Measurements from ENCODE around the gene FAM167B. TPM values are rescaled to one million over a fixed set of nuclear protein-coding genes. Genes with fewer than 3 reads are reported as not detected.

The FAM167B gene
- total RNA-seq, 3 donors from 2014 or later, result 0.25 TPM; not detected in 2

GRCh38 chr1:32216566-32216965 is 30.5 kb upstream of the FAM167B start:
- H3K4me3 Mint-ChIP-seq, result no peak overlapping the region
- peaks cover 26% of the 10 kb centered on the region for H3K4me1 Mint-ChIP-seq (ENCODE audit: low read depth)
- DNase-seq (no peak), ATAC-seq (no peak)
- H3K9me3 Mint-ChIP-seq, result no peaks in the 10 kb centered on the region
- no peaks in the 10 kb centered on the region for H3K27me3 Mint-ChIP-seq (ENCODE audit: low read depth)
- H3K36me3 Mint-ChIP-seq (ENCODE audit: insufficient read depth), result no peaks in the 10 kb centered on the region

DNA sequence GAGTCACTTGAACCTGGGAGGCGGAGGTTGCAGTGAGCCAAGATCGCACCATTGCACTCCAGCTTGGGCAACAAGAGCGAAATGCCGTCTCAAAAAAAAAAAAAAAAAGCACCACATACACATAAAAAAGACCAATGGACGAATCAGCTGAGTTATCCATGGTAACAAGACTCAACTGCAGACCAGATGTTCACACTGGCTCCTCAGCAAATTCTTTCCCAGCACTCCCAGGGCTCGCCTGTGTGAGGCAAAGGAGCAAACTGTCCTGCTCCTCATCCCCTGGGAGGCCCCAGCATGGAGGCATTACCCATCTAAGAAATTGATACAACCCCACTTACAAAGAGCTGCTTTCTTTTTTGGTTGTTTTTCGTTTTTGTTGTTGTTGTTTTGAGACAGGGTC is 28.0 kb upstream of the FAM167B start:
- ATAC-seq (no peak), DNase-seq (no peak)
- H3K9me3 Mint-ChIP-seq, result no peaks in the 10 kb centered on the region
- peaks cover 36% of the 10 kb centered on the region for H3K4me1 Mint-ChIP-seq (ENCODE audit: low read depth)
- H3K36me3 Mint-ChIP-seq (ENCODE audit: insufficient read depth), result peaks cover 4% of the 10 kb centered on the region
- H3K4me3 Mint-ChIP-seq, result no peak overlapping the region
- no peaks in the 10 kb centered on the region for H3K27me3 Mint-ChIP-seq (ENCODE audit: low read depth)

DNA sequence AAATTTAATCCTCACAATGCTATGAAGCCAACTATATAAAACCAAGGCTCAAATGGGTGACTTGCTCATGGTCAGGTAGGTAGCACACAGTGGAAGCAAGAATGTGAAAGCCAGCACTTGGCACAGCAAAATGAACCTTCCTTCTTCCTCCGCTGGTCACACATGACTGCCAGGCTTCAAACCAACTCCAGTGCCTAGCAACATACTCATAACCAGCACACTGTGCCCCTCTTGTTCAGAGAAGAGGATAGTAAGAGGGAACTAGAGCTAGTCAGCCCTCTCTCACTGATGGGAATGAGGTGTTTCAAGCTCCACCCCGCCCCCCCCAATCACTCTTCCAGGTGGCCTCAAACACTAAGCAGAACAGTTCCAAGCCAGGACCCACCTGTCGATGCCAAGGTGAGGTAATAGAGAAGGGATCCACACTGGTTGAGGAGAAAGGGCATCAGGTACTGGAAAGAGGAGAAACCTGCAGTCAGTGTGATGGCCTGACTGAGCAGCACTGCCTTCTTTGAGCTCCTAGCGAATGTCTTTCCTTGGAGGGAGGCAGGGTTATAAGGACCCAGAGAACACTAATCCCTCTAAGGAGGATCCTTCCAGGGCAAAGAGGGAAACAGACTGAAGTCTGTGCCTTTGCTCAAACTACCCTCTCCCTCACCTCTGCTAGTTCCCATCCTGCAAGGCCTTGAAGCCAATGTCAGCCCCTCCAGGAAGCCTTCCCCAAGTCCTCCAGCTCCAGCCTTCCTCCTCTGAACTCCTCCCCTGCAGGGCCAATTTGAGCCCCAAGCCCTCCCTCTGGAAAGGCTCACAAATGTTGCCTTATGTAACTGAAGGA is 26.1 kb upstream of the FAM167B start:
- peaks cover 12% of the 10 kb centered on the region for H3K36me3 Mint-ChIP-seq (ENCODE audit: insufficient read depth)
- no peaks in the 10 kb centered on the region for H3K27me3 Mint-ChIP-seq (ENCODE audit: low read depth)
- H3K4me3 Mint-ChIP-seq, result peak overlapping the region; percentile 97
- H3K9me3 Mint-ChIP-seq, result no peaks in the 10 kb centered on the region
- DNase-seq (no peak), ATAC-seq (no peak)
- peaks cover 35% of the 10 kb centered on the region for H3K4me1 Mint-ChIP-seq (ENCODE audit: low read depth)

DNA sequence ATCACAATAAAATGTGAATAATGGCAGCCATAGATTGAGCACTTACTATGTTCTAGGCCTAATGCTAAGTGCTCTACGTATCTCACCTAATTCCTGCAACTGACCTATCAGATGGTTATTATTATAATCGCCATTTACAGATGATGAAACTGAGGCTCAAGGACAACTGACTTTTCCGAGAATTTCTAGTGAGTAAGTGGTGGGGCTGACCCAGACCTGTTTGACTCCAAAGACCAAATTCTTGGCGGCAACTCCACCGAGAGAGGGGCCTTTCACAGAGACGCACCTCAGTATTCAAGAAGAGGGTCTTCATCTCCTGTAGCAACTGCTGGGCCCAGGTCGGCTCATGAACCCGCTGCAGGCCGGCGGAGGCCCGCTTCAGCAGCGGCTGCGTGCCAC is 25.4 kb upstream of the FAM167B start:
- H3K4me3 Mint-ChIP-seq, result peak overlapping the region; percentile 97
- H3K36me3 Mint-ChIP-seq (ENCODE audit: insufficient read depth), result peaks cover 15% of the 10 kb centered on the region
- no peaks in the 10 kb centered on the region for H3K27me3 Mint-ChIP-seq (ENCODE audit: low read depth)
- DNase-seq (no peak), ATAC-seq (no peak)
- H3K9me3 Mint-ChIP-seq, result no peaks in the 10 kb centered on the region
- peaks cover 33% of the 10 kb centered on the region for H3K4me1 Mint-ChIP-seq (ENCODE audit: low read depth)

GRCh38 chr1:32221980-32222755 is 24.9 kb upstream of the FAM167B start, which contains the start of the genes EIF3I and TMEM234:
Gene EIF3I, plus strand, starts transcription at chr1:32222407. Its CDS starts 35 bp downstream, at chr1:32222442.
Gene TMEM234, minus strand, starts transcription at chr1:32222353. Its CDS starts 31 bp downstream, at chr1:32222322.
- Mint-ChIP-seq H3K4me1 (ENCODE audit: low read depth) (peaks cover 32% of the 10 kb centered on the region), H3K4me3 (peak within 1 kb of the TSS; percentile 97), H3K27me3 (ENCODE audit: low read depth) (no peaks in the 10 kb centered on the region), H3K36me3 (ENCODE audit: insufficient read depth) (peaks cover 15% of the 10 kb centered on the region), H3K9me3 (no peaks in the 10 kb centered on the region)
- DNase-seq, result peak; percentile 87
- peak; percentile 96 for ATAC-seq

GRCh38 chr1:32223683-32224082 is 23.3 kb upstream of the FAM167B start:
- peaks cover 30% of the 10 kb centered on the region for H3K36me3 Mint-ChIP-seq (ENCODE audit: insufficient read depth)
- H3K4me3 Mint-ChIP-seq, result peak overlapping the region; percentile 97
- no peaks in the 10 kb centered on the region for H3K27me3 Mint-ChIP-seq (ENCODE audit: low read depth)
- no peaks in the 10 kb centered on the region for H3K9me3 Mint-ChIP-seq
- peaks cover 35% of the 10 kb centered on the region for H3K4me1 Mint-ChIP-seq (ENCODE audit: low read depth)
- DNase-seq (no peak), ATAC-seq (no peak)

DNA sequence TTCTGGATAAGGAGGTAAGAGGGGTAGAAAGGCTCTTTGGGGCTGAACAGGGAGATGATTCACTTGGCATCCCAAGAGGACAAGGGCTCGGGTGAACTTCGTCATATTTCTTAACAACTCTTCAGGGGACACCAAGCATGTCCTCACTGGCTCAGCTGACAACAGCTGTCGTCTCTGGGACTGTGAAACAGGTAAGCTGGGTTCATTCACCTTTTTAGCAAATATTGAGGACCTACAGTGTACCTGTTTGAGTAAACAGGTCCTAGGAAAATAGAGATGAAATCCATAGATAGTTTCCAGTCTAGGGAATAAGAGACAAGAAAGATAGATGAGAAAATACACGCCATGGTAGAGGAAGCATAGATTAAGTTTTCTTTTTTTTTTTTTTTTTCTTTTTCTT is 22.7 kb upstream of the FAM167B start:
- H3K27me3 Mint-ChIP-seq (ENCODE audit: low read depth), result no peaks in the 10 kb centered on the region
- peak overlapping the region; percentile 97 for H3K4me3 Mint-ChIP-seq
- peaks cover 36% of the 10 kb centered on the region for H3K36me3 Mint-ChIP-seq (ENCODE audit: insufficient read depth)
- ATAC-seq (no peak), DNase-seq (no peak)
- H3K4me1 Mint-ChIP-seq (ENCODE audit: low read depth), result peaks cover 35% of the 10 kb centered on the region
- no peaks in the 10 kb centered on the region for H3K9me3 Mint-ChIP-seq

DNA sequence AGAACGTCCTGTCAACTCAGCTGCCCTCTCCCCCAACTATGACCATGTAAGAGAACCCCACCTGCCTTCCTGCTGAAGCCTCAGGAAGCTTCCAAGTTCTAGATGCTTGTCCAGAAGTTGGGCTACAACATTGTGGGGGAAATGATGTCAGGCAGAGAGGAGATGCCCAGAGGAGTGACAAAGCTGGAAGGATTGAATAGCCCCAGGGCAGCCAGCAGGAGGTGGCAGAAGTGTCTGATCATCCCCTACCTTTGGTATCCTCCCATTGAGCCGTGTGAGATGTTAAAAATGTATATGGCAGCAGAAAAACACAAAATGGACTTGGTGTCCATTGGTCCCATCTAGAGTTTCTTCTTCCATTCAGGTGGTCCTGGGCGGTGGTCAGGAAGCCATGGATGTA is 18.3 kb upstream of the FAM167B start:
- DNase-seq, result no peak

DNA sequence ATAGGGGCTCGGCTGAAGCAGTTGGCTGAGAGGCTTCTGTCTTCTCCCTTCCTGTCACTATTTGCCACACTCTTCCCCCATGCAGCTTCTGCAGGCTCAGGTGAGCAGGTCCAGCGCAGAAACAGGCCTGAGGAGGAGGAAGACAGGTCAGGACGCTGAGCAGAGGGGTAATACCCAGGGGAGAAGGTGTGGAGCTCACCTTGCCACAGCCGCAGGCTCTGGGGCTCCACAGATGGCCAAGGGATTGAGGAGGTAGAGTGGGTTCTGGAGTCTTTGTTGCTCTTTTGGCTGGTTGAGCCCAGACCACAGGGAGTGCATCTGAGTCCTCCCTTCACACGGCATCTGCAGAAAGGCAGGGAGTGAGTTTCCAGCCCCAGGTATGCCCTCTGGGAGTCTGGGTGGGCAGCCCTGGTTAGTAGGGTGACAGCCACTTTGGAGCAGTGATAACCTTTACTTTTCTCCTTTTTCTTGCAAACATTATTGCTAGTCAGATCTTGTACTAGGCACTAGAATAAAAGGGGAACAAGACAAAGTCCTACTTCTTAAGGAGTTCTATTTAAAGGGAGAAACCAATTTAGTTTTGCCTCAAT is 15.1 kb upstream of the FAM167B start:
- Mint-ChIP-seq H3K9me3 (no peaks in the 10 kb centered on the region), H3K36me3 (ENCODE audit: insufficient read depth) (peaks cover 31% of the 10 kb centered on the region), H3K4me1 (ENCODE audit: low read depth) (peaks cover 3% of the 10 kb centered on the region), H3K27me3 (ENCODE audit: low read depth) (no peaks in the 10 kb centered on the region), H3K4me3 (no peak overlapping the region)
- DNase-seq (no peak), ATAC-seq (no peak)

More for the DNA sequence above, 18.3 kb upstream of the FAM167B start:
- peaks cover 14% of the 10 kb centered on the region for H3K4me1 Mint-ChIP-seq (ENCODE audit: low read depth)
- H3K9me3 Mint-ChIP-seq, result no peaks in the 10 kb centered on the region
- ATAC-seq, result no peak
- H3K4me3 Mint-ChIP-seq, result no peak overlapping the region
- H3K36me3 Mint-ChIP-seq (ENCODE audit: insufficient read depth), result peaks cover 39% of the 10 kb centered on the region
- H3K27me3 Mint-ChIP-seq (ENCODE audit: low read depth), result no peaks in the 10 kb centered on the region

DNA sequence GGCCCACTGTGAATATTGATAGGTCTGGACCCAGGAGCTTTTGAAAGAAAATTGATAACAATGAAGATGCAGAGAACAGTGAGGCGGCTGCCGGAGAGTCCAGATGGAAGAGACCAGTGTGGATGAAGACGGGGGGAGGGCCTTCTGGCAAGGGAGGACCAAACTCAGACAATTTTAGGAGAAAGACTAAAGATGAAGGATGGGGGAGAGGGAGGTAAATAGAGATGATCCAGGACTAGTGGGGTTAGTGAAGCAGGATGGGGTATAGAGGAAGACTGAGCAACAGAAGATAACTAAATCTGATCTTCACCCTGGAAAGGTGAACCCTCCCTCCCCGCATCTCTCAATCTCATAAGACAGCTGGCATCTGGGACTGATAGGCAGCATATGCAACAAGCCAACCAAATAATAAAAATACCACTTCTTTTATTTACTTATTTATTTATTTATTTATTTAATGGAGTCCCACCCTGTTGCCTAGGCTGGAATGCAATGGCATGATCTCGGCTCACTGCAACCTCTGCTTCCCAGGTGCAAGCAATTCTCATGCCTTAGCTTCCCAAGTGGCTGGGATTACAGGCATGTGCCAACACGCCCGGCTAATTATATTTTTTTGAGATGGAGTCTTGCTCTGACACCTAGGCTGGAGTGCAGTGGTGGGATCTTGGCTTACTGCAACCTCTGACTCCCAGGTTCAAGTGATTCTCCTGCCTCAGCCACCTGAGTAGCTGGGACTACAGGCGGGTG is 14.3 kb upstream of the FAM167B start:
- no peaks in the 10 kb centered on the region for H3K9me3 Mint-ChIP-seq
- peaks cover 26% of the 10 kb centered on the region for H3K36me3 Mint-ChIP-seq (ENCODE audit: insufficient read depth)
- ATAC-seq, result no peak

GRCh38 chr1:32234792-32235191 is 12.2 kb upstream of the FAM167B start:
- DNase-seq, result no peak
- Mint-ChIP-seq H3K36me3 (ENCODE audit: insufficient read depth) (peaks cover 11% of the 10 kb centered on the region), H3K4me3 (no peak overlapping the region), H3K27me3 (ENCODE audit: low read depth) (no peaks in the 10 kb centered on the region), H3K9me3 (no peaks in the 10 kb centered on the region), H3K4me1 (ENCODE audit: low read depth) (peaks cover 2% of the 10 kb centered on the region)
- ATAC-seq, result no peak

More for the DNA sequence above, 14.3 kb upstream of the FAM167B start:
- H3K27me3 Mint-ChIP-seq (ENCODE audit: low read depth), result no peaks in the 10 kb centered on the region
- H3K4me3 Mint-ChIP-seq, result no peak overlapping the region
- no peak for DNase-seq
- H3K4me1 Mint-ChIP-seq (ENCODE audit: low read depth), result peaks cover 3% of the 10 kb centered on the region

GRCh38 chr1:32239337-32239736 is 7.7 kb upstream of the FAM167B start:
- no peak for DNase-seq
- Mint-ChIP-seq H3K9me3 (no peaks in the 10 kb centered on the region), H3K36me3 (ENCODE audit: insufficient read depth) (peaks cover 6% of the 10 kb centered on the region), H3K27me3 (ENCODE audit: low read depth) (no peaks in the 10 kb centered on the region), H3K4me3 (peak overlapping the region; percentile 84), H3K4me1 (ENCODE audit: low read depth) (peaks cover 20% of the 10 kb centered on the region)
- ATAC-seq, result no peak

GRCh38 chr1:32239790-32240139 is 7.3 kb upstream of the FAM167B start:
- ATAC-seq (no peak), DNase-seq (no peak)
- Mint-ChIP-seq H3K27me3 (ENCODE audit: low read depth) (no peaks in the 10 kb centered on the region), H3K9me3 (no peaks in the 10 kb centered on the region), H3K4me3 (peak overlapping the region; percentile 84), H3K4me1 (ENCODE audit: low read depth) (peaks cover 20% of the 10 kb centered on the region), H3K36me3 (ENCODE audit: insufficient read depth) (peaks cover 6% of the 10 kb centered on the region)

Measured in activated T-cell treated with anti-CD3 and anti-CD28 coated beads, Interleukin-2, amount 50 U/mL, for 4 hours (primary cell).